Measurements from ENCODE around the gene LRRC32.
A peak's percentile ranks its signal among the peaks of the same experiment; 100 is the strongest.

The LRRC32 gene

DNA sequence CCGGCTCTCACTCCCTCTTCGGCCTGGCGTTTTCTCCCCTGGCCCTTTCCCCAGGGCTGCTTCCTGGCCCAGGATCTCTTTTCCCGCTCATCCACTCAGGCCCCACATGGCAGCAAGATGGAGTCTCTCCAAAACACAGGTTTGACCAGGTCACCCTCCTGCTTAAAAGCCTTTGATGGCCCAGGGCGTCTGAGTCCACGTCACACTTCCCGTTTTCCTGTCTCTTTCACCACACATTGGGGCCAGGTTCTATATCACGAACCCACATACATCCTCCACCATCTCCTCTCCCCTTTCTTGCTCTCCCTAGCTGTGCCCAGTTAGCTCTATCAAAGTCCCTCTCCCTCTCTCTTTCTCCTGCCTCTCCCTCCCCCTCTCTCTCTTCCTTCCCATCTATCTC is 7.8 kb upstream of the LRRC32 start:
- no peak for DNase-seq (ENCODE audit: low spot score)

GRCh38 chr11:76677458-76677765 is 6.9 kb upstream of the LRRC32 start:
- no peak for DNase-seq (ENCODE audit: low spot score)

DNA sequence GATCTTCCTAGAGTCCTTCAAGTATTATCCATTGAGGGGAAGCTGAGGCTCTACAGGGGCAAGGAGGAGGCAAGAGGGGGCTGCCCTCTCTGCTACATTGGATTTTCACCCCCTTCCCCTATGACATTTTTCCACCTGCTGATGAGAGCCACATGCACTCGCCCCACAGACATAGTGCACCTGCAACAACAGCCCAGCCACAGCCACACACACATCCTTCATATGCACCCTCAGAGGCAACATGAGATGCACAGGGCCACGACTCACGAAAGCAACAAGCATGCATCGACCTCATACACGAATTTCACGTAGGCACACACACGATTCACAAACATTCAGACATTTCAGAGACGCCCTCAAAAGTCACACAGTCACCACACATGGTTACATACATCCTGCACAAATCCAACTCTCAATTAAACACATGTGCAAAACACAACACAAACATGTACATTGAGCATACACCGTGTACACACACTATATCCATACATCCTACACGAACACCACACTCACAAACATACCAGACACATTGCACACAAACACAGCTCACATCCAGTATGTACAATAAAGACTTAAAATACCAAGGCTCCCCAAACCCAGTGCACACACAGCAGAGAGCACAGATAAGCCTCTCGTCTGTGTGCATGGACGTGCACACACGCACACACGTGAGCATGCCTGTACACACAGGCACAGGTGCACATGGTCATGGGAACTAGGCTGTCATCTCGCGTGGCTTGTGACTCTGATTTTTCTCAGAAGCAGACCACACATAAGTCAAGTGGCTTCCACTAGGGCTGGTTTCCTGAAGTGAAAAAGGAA is 6.3 kb upstream of the LRRC32 start:
- no peak for DNase-seq (ENCODE audit: low spot score)

GRCh38 chr11:76674517-76675400 is 4.2 kb upstream of the LRRC32 start:
- DNase-seq (ENCODE audit: low spot score), result peak; percentile 18

DNA sequence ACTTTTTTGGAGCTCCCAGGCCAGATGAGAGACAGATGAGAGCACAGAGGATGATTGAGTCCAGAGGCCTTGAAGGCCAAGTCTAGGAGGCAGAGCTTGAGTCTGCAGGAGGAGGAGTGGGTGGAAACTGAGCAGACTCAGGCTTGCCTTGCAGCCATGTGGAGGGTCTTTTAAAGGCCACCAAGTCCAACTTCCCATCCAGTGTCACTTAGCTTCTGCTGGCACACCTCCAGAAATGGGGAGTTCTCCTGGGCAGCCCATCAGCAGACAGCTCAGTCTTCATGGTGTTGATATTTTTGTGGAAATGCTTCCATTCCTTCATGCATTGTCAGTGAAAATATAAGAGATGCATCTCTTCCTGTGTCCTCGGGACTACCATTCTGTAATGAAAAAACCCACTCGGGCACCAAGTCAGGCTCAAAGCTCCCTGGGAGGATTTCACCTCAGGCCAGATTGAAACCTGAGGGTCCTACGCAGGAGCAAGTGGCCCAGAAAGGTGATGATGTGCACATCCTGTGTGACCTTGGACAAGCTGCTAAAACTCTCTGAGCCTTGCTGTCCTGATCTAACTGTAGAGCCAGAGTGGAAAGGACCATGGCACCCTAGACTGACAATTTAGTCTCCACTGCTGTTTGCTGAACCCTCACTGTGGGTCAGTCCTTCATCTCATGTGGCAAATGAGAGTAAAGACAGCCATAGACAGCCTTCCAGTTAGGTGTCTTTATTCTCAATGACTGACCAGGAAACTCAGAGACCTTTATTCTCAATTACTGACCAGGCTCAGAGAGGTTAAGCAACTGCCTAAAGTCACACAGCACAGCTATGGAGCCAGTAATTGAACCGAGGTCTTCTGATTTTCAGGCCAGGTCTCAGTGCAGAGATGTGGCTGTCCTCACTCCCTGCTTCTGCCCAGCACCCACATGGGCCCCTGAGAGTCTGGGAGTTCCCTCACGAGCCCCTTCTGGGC is 2.9 kb upstream of the LRRC32 start:
- DNase-seq (ENCODE audit: low spot score), result no peak

DNA sequence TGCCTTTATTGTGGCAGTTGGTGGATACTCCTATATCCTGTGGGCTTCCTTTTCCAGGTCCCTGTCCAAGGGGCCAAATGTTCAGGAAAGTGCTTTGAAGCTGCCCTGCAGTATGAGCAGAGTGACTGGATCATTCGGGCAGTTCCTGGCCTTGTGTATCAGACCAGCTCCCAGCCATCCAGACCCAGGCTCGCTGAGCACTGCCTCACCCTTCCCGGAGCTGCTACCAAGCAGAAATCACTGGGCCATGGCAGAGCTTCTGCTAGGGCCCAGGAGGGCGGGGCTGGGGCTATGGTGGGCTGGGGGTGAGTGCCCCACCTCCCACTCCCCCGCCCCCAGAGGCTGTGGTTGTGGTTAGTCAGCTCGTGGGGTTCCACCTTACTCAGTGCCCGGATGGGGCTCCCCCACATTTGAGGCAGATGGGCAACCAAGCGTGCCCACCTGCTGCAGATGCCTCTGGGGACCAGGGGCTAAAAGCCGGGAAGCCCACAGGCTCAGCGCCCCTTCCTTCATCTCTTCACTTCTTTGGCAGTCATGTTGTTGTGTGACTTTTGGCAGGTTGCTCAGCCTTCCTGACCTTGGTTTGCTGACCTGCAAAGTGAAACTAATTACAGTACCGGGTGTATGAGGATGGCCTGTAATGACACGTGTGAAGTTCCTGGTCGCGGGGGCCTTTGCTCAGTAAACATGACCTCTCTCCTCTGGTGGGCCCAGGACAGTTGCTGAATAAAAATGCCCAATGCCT is 2.1 kb upstream of the LRRC32 start:
- no peak for DNase-seq (ENCODE audit: low spot score)

GRCh38 chr11:76671626-76672309 is 1.2 kb upstream of the LRRC32 start:
- no peak for DNase-seq (ENCODE audit: low spot score)

DNA sequence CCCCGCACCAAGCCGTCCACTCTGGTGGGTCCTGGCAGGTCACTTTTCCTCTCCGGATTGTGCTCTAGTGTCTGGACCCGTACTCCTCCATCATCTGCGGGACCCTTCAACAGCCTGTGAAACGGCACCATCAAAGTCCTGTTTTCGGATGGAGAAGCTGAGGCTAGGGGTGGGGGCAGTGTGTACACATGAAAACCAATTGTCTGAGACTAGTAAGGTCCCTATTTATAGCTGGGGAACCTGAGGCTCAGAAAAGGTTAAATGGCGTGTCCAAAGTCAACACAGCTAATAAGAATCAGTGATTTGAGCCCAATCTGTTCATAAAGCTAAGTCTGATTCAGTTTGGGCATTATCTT is 668 bp upstream of the LRRC32 start:
- DNase-seq (ENCODE audit: low spot score), result no peak

GRCh38 chr11:76669901-76670484 is 554 bp downstream of the LRRC32 start:
- no peak for DNase-seq (ENCODE audit: low spot score)

DNA sequence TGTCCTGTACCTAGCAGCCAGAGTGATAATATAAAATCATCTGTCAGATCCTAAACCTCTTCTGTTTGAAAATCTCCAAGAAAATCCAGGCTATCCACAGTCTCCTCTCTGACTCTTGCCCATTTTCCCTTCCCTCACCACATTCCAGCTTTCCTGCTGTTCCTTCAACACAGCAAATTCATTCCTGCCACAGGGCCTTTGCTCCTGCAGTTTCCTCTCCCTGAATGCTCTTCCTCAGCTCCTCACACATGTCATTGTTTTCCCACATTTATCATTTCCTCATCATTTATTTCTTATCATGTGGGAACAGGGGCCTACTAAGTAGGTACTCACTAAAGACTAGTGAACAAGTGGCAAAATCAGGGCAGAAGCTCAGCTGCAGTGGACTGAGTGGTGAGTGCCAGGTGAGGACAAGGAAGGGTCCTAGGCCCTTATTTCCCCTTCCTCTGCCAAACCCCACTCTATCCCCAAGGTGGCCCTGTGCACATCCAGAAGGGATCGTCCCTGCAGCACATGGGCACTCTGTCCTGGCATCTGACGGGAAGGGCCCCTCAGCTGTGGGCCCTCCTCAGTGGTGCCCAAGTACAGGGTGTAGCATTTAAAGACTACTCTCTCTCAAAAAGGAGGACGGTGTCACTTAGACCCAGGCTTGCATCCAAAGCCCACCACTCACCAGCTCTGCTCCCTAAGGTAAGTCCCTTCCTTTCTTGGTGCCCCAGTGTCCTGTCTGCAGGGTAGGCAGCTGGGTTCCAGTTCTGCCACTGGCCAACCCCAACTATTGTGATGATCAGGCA is 2.0 kb downstream of the LRRC32 start:
- no peak for DNase-seq (ENCODE audit: low spot score)

DNA sequence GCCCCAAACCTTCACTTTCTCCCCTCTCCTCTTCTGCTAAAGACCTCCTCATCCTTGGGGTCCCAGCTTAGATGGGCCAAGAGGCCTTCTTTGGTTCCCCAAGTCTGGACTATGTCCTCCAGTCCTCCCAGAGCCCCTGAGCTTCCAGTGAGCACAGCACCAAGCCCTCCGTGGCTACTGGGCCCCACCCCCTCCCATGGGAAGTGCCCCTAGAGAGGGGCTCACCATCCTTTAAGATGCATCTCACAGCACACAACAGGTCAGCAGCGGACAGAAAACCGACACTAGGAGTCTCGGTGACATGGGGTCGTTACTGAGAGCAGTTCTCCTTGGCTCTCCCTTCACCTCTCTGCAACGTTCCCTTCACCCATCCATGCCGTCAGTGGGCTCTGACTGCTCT is 2.7 kb downstream of the LRRC32 start:
- no peak for DNase-seq (ENCODE audit: low spot score)

- DNase-seq (ENCODE audit: low spot score), result no peak
These were observed 3.2 kb downstream of the LRRC32 start for GRCh38 chr11:76667271-76667818.

- DNase-seq (ENCODE audit: low spot score), result no peak
These were observed 3.7 kb downstream of the LRRC32 start for GRCh38 chr11:76666830-76667229.

DNA sequence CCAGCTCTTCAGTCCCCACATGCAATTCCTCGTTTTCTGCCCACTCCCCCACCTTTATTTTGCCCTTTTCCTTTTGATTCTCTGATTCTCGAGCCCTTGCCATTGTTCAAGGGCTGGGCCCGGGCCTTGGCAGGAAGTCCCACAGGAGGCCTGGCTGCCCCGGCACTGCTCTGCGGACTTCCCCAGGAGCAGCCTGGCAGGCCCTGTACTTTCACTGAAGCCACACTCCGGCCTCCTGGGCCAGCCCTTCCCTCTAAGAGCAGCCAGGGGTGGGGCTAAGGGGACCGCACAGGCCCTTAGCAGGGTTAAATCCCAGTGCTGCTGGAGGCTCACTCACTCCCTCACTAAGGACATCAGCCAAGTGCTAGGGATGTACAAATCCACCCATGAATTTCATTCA is 4.1 kb downstream of the LRRC32 start:
- DNase-seq (ENCODE audit: low spot score), result no peak

GRCh38 chr11:76665921-76666351 is 4.6 kb downstream of the LRRC32 start:
- no peak for DNase-seq (ENCODE audit: low spot score)

- DNase-seq (ENCODE audit: low spot score), result no peak
These were observed 5.4 kb downstream of the LRRC32 start for GRCh38 chr11:76665172-76665571.

DNA sequence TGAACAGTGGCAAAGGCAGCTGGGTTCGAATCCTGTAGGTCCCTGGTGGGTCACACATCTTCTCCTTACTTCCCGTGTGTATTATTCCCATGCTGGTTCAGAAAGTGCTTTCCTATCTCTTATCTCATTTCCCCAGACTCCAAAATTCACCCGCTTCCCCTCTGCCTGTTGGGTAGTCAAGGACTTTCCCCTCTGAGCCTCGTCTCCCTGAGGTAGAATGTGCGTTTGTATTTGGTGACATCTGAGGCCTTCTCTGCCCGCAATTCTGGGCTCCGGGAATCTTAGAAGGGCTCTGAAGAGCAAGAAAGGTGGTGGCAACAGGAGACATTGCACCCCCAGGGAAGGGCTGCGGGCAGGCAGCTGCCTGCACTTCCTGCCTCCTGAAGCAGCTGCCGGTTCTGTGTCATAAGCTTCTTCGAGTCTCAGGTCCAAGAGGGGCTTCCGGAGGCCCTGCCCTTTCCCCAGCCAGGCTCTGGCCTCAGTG is 5.9 kb downstream of the LRRC32 start:
- no peak for DNase-seq (ENCODE audit: low spot score)

DNA sequence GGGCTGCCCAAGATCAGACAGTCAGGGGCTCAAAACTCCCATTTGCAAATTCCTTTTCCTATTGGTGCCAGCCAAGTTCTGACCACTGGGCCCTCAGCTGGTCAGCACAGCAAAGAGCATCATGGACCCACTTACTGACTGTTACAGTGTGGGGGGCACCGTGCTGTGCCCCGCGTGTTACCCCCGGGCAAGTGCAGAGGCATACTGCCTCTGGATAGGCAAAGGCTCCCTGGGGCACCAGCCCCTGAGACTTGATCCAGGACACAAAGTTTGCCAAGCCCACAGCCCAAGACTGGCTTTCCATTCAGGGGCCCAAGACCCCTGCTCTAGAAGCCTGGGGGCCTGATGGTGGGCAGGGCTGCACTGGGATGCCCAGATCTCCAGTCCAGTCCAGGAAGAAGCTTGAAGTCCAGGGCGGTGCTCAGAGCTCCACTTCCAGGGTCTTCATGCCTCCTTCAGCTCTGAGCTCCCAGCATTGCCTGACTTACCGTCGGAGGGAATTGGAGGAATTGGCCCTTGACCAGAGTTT is 6.6 kb downstream of the LRRC32 start:
- no peak for DNase-seq (ENCODE audit: low spot score)

DNA sequence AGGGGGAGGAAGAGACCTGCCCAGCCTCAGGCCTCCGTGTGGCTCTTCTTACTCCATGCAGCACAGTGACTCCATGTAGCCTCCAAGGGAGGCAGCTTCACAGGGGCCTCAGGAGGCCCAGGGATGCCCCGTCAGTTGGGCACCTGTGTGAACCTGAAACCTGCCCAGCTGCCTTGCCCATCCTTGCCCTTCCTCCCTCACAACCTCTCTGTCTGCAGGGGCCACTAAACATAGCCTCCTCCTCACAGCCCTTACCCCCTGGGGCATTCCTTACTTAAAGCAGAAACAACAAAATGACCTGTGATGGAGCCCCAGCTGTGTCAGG is 7.1 kb downstream of the LRRC32 start:
- DNase-seq (ENCODE audit: low spot score), result no peak
